Activated CD4-positive, alpha-beta memory T cell treated with anti-CD3 and anti-CD28 coated beads for 36 hours (primary cell): ENCODE results near the gene TRAPPC3L. TPM values are rescaled to one million over a fixed set of nuclear protein-coding genes. Genes with fewer than 3 reads are reported as not detected.
A peak's percentile ranks its signal among the peaks of the same experiment; 100 is the strongest.

Experiments used
- CTCF ChIA-PET: fragments of 350-600 bp; sonication (Branson Sonifier 250); formaldehyde crosslinking; loops from one replicate; lab custom pipeline; 2021; ENCODE audit warnings: antibody characterized with exemption, inconsistent platforms; lab: Charles Lee
- POLR2A ChIA-PET: fragments of 350-600 bp; sonication (Branson Sonifier 250); formaldehyde crosslinking; loops from one replicate; lab custom pipeline; 2021; ENCODE audit warnings: antibody characterized with exemption; lab: Charles Lee
- DNase-seq: peaks from one replicate; pipeline ENCODE4 v3.0.0-alpha.2; 2020
- H3K27ac Mint-ChIP-seq: one replicate; pipeline ENCODE4 v1.8.0; 2021; ENCODE audit warnings: mixed read lengths
- H3K27me3 Mint-ChIP-seq: one replicate; pipeline ENCODE4 v1.8.0; 2021; ENCODE audit warnings: mixed read lengths
- H3K36me3 Mint-ChIP-seq: one replicate; pipeline ENCODE4 v1.8.0; 2021; ENCODE audit warnings: mixed read lengths
- H3K4me1 Mint-ChIP-seq: one replicate; pipeline ENCODE4 v1.8.0; 2021; ENCODE audit warnings: low read depth, mixed read lengths
- H3K4me3 Mint-ChIP-seq: one replicate; pipeline ENCODE4 v1.8.0; 2021; ENCODE audit warnings: mild to moderate bottlenecking, mixed read lengths
- H3K9me3 Mint-ChIP-seq: one replicate; pipeline ENCODE4 v1.8.0; 2021; ENCODE audit warnings: mixed read lengths
- intact Hi-C: fragments of 100-400 bp; cut with micrococcal nuclease; formaldehyde crosslinking; loops from one replicate; pipeline ENCODE4 v1.15.1; 2023
- total RNA-seq, 2 experiments: library from RNA; stranded (reverse); gene quantifications; one replicate each; pipeline ENCODE4 v1.2.3, GENCODE V29; 2021

Gene TRAPPC3L
- total RNA-seq, 2 experiments from 2014 or later: not detected

DNA sequence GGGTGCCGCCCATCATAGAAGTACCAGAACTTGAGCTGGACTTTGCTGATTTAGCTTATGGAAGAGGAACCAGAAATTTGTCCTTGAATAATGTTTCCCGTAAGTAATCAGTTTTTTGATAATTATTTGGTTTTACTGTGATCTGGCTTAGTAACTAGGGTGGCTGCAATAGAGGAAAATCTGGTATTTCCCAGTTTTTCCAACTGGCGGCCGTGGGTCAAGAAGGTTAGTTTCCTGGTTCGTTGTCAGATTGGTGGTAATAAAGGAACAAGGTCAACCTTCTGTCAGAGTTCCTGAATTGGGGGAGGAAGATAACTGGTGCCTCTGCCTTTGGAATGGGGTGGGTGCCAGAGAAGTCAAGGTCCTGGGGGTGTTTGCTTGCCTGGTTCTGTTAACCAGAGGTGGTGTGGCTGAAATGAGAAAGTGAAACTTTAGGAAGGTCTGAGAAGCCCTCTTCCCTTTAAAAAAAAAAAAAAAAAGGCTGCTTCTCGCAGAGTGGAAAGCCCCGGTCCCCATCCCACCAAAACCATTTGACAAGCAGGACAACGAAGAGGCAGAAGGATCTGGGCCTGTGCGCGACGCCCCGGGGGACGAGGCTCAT is 84.1 kb downstream of the TRAPPC3L start, which contains the start of gene CALHM6:
Gene CALHM6 (plus strand): TSS at position 45 of the 601 bp plus-strand sequence. CDS start 555 bp downstream, at position 600.
- CTCF ChIA-PET: interaction anchor here (0.8 to 1.0 kb wide), 2 partner anchors 16 to 174 kb away, joined by 3 to 5 read pairs; no protein-coding TSS in a partner anchor
- intact Hi-C loops: loop anchor here (5.0 kb wide), 2 partner anchors 89 to 174 kb away; partner anchors contain the start of gene DSE
- H3K36me3 Mint-ChIP-seq: no peaks in the 10 kb centered on the region

DNA sequence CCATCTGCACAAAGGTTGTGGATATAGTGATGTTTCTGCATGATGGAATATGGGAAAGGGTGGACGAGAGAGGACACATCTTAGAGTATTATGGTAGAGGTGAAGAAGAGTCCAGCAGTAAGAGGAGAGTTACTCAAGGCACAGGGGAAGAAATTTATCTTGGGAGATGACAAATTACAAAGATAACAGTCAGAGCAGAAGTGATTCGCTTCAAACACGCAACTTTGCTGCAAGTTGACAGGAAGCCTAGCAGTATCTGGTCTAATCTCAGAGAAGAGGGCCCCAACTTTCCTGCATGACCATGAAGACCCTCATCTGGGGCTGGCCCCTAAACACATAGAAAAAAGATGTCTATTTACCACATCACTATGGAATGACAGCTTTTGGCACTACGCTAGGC is 85.6 kb downstream of the TRAPPC3L start:
- CTCF ChIA-PET: no interaction called here
- no peaks in the 10 kb centered on the region for H3K9me3 Mint-ChIP-seq
- intact Hi-C loops: loop anchor here (5.0 kb wide), 2 partner anchors 88 to 173 kb away; partner anchors contain the start of gene DSE
- POLR2A ChIA-PET: no interaction called here
- peaks cover 29% of the 10 kb centered on the region for H3K27me3 Mint-ChIP-seq
- H3K36me3 Mint-ChIP-seq: no peaks in the 10 kb centered on the region
- H3K4me3 Mint-ChIP-seq: no peak overlapping the region
- peaks cover 22% of the 10 kb centered on the region for H3K4me1 Mint-ChIP-seq
- no peak for DNase-seq
- no peak overlapping the region for H3K27ac Mint-ChIP-seq

More for the DNA sequence above, 84.1 kb downstream of the TRAPPC3L start, which contains the start of gene CALHM6:
- no peaks in the 10 kb centered on the region for H3K9me3 Mint-ChIP-seq
- POLR2A ChIA-PET: no interaction called here
- DNase-seq: no peak
- peaks cover 32% of the 10 kb centered on the region for H3K27me3 Mint-ChIP-seq
- peaks cover 22% of the 10 kb centered on the region for H3K4me1 Mint-ChIP-seq
- peak within 1 kb of the TSS; percentile 60 for H3K4me3 Mint-ChIP-seq
- no peak within 1 kb of the TSS for H3K27ac Mint-ChIP-seq

DNA sequence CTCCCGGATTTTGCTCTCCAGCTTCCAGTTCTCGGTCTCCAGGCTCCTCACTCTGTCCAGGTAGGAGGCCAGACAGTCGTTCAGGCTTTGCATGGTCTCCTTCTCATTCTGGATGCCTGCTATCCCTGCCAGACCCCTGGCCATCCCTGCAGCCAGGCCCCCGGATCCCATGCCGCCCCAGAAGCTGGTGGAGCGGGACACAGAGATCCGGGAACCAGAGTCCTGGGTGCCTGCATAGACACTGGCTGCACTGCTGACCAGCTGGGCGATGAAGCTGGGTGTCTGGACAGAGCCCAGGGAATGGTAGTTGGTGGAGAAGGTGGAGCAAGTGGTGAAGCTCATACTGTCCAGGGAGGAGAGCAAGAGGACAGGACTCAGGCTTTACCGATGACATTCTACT is 87.2 kb downstream of the TRAPPC3L start:
- H3K27ac Mint-ChIP-seq: no peak overlapping the region
- peaks cover 26% of the 10 kb centered on the region for H3K27me3 Mint-ChIP-seq
- intact Hi-C loops: no loop called here
- CTCF ChIA-PET: no interaction called here
- H3K4me3 Mint-ChIP-seq: no peak overlapping the region
- no peaks in the 10 kb centered on the region for H3K36me3 Mint-ChIP-seq
- H3K4me1 Mint-ChIP-seq: peaks cover 15% of the 10 kb centered on the region
- DNase-seq: no peak
- POLR2A ChIA-PET: no interaction called here
- no peaks in the 10 kb centered on the region for H3K9me3 Mint-ChIP-seq

DNA sequence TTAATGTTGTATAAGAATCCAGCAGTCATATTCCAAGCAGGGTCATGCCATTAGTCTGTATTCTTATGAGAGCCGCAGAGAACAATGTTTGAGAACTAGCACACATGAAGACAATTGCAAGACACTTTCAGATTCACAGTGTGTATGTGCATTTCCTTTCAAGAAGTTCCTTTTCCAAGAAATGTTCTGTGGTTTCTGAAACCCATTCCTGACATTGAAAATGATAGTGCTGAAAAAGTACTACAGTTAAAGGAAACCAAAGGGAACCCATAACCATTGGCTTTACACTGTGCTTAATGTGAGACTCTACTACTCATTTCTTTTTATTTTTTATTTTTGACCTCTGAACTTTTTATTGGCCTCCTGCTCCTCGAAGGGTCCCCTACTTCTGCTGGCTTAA is 88.6 kb downstream of the TRAPPC3L start:
- peaks cover 9% of the 10 kb centered on the region for H3K4me1 Mint-ChIP-seq
- H3K27ac Mint-ChIP-seq: no peak overlapping the region
- POLR2A ChIA-PET: no interaction called here

DNA sequence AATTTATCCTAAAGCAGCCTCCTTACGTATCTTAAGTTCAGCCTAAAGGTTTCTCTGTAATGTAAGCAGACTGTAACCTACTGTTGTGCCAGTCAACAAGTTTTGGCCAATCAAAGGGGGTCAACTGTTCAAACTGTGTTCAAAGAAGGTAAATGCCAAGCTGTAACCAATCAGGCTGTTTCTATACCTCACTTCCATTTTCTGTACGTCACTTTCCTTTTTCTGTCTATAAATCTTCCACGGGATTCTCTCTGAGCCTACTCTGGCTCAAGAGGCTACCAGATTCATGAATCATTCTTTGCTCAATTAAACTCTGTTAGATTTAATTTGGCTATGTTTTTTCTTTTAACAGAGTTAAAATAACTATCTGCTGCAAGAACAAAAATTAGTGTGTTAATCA is 89.4 kb downstream of the TRAPPC3L start:
- intact Hi-C loops: no loop called here
- ChIA-PET CTCF (no interaction called here), POLR2A (no interaction called here)
- no peak overlapping the region for H3K4me3 Mint-ChIP-seq
- H3K4me1 Mint-ChIP-seq: peaks cover 6% of the 10 kb centered on the region
- H3K27me3 Mint-ChIP-seq: peaks cover 12% of the 10 kb centered on the region
- no peak overlapping the region for H3K27ac Mint-ChIP-seq
- H3K36me3 Mint-ChIP-seq: no peaks in the 10 kb centered on the region
- no peak for DNase-seq
- no peaks in the 10 kb centered on the region for H3K9me3 Mint-ChIP-seq

More for the DNA sequence above, 88.6 kb downstream of the TRAPPC3L start:
- Mint-ChIP-seq H3K36me3 (no peaks in the 10 kb centered on the region), H3K27me3 (peaks cover 19% of the 10 kb centered on the region), H3K9me3 (no peaks in the 10 kb centered on the region), H3K4me3 (no peak overlapping the region)
- CTCF ChIA-PET: no interaction called here
- no peak for DNase-seq
- intact Hi-C loops: no loop called here

DNA sequence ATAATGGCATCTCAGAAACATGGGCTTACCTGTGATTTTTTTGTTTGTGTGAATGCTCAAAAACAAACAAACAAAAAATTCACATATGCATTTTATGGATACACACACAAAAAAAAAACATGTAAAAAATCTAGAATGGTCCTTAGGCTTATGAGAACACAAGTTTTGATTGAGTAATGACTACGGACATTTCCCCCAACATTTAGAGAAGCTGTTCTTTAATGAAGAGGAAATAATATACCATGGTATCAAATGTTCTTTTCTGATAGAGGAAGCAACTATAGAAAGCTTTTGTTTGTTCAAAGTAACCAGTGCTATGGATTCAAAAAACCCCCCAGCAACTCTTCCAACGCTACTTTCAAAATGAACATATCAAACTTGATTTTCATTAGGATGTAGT is 93.0 kb downstream of the TRAPPC3L start:
- intact Hi-C loops: no loop called here
- DNase-seq: no peak
- Mint-ChIP-seq H3K27ac (no peak overlapping the region), H3K4me1 (peaks cover 9% of the 10 kb centered on the region), H3K27me3 (peaks cover 20% of the 10 kb centered on the region), H3K9me3 (no peaks in the 10 kb centered on the region), H3K4me3 (no peak overlapping the region), H3K36me3 (no peaks in the 10 kb centered on the region)
- ChIA-PET POLR2A (no interaction called here), CTCF (interaction anchor here (1.1 to 1.2 kb wide), 2 partner anchors 22 to 110 kb away, joined by 3 to 4 read pairs; no protein-coding TSS in a partner anchor)

DNA sequence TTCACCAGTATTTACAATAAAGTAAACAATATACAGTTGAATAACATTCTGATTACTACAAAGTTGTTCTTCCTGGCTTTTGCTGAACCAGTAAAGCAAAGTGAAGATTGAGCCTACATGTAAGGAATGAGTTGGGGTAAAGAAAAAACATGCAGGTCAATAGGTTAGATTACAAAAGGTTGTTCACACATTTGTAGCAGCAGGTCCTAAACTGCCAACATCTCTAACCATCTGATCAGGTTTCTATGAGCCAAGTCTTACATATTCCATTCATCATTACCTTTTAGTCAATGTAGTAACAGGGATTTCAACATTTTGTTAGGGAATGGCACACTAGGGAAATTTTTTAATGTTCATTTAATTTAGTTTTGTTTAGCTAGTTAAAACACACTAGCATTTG is 93.6 kb downstream of the TRAPPC3L start:
- POLR2A ChIA-PET: no interaction called here
- H3K27ac Mint-ChIP-seq: no peak overlapping the region
- CTCF ChIA-PET: interaction anchor here (1.0 to 1.2 kb wide), 2 partner anchors 110 to 164 kb away, joined by 3 read pairs; no protein-coding TSS in a partner anchor
- intact Hi-C loops: no loop called here
- peaks cover 20% of the 10 kb centered on the region for H3K27me3 Mint-ChIP-seq
- no peak overlapping the region for H3K4me3 Mint-ChIP-seq
- no peak for DNase-seq
- H3K9me3 Mint-ChIP-seq: no peaks in the 10 kb centered on the region
- peaks cover 9% of the 10 kb centered on the region for H3K4me1 Mint-ChIP-seq
- H3K36me3 Mint-ChIP-seq: no peaks in the 10 kb centered on the region

DNA sequence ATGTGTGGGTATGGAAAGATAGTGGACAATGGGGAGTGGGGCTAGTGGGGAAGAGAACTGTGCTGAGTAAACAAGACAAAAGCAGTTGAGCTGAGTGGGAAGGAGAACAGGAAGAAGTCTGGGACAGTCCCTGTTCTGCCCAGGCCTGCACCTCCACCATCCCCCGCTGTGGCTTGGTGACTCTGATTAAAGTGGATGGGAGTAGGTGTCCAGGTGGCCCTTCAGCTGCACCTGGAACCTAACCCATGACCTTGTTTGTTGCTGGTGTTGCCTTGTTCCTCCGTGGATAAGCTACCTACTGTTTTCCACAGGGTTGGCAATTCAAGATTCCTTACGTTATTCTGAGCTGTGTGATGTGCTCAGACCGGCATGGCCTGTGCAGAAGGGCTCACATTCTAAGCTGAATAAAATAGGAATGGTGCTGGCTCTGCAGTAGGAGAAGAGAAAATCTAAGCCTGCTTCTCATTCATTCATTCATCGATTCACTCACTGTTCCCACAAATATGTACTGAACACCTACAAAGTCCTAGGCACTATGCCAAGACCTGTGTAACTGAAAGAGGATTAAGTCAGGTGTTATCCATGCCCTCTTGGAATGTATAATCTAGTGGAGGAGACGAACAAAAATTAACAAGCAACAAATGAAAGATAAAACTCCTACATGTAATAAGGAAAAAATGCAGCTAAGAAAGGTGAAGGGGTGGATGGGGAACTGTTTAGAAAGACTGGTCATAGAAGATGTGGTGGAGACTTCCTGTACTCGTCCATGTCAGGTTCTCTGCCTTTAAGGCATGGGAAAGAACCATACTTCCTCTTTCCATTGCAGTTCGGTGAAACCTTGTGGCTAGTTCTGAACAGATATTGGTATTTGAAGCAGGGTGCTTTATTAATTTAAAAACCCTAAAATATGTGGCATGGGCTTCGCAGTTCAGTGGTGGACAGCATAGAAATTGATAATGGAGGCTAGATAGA is 94.4 kb downstream of the TRAPPC3L start:
- H3K36me3 Mint-ChIP-seq: no peaks in the 10 kb centered on the region
- no peaks in the 10 kb centered on the region for H3K9me3 Mint-ChIP-seq
- no peak overlapping the region for H3K4me3 Mint-ChIP-seq
- peak; percentile 16 for DNase-seq
- ChIA-PET CTCF (interaction anchor here (1.0 kb wide), 1 partner anchor 163 kb away, joined by 3 read pairs; no protein-coding TSS in a partner anchor), POLR2A (no interaction called here)
- peaks cover 20% of the 10 kb centered on the region for H3K27me3 Mint-ChIP-seq
- no peak overlapping the region for H3K27ac Mint-ChIP-seq
- H3K4me1 Mint-ChIP-seq: peaks cover 9% of the 10 kb centered on the region
- intact Hi-C loops: no loop called here

DNA sequence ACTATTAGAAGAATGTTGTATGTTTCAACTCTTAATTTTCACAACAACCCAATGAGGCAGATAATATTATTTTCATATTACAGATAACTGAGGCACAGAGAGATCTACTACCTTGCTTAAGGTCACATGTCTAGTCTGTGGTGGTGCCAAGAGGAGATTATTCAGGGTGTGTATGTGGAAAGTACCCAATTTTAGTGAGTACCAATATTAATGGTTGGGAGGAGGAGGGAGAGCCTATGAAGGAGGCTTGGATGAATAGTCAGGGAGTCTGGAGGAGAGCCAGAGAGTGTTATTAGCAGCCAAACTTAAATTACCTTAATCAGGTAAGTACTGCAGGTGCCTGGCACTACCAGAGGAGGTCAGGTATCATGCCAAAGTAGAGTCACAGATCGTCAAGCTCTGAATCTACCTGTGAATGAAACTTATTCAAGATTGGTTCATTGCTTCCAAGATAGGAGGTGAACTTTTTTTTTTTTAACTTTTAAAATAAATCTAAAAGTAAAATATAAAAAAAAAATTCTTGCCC is 95.2 kb downstream of the TRAPPC3L start:
- Mint-ChIP-seq H3K27me3 (peaks cover 20% of the 10 kb centered on the region), H3K27ac (no peak overlapping the region), H3K9me3 (no peaks in the 10 kb centered on the region), H3K36me3 (no peaks in the 10 kb centered on the region), H3K4me1 (peaks cover 9% of the 10 kb centered on the region), H3K4me3 (no peak overlapping the region)
- ChIA-PET POLR2A (no interaction called here), CTCF (no interaction called here)
- no peak for DNase-seq
- intact Hi-C loops: no loop called here

DNA sequence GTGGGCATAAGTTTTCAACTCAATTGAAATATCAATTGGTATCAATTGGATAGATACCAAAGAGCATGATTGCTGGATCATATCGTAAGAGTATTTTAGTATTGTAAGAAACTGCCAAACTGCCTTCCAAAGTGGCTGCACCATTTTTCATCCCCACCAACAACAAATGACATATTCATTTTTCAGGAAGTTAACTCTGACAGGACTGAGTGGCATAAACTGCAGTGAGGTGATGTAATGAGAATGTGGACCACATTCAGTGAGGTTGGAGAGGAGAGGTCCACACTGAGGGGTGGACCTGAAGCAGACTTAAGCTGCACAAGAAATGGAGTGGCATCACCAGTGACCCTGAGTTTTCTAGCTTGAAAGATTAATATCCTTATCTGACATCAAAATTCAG is 95.9 kb downstream of the TRAPPC3L start:
- DNase-seq: no peak
- Mint-ChIP-seq H3K4me1 (peaks cover 9% of the 10 kb centered on the region), H3K36me3 (no peaks in the 10 kb centered on the region), H3K9me3 (no peaks in the 10 kb centered on the region), H3K4me3 (no peak overlapping the region), H3K27me3 (peaks cover 20% of the 10 kb centered on the region), H3K27ac (no peak overlapping the region)
- ChIA-PET CTCF (interaction anchor here (1.0 kb wide), 1 partner anchor 232 kb away, joined by 3 read pairs; no protein-coding TSS in a partner anchor), POLR2A (no interaction called here)
- intact Hi-C loops: loop anchor here (5.0 kb wide), 1 partner anchor 77 kb away; the partner anchor contains the start of gene DSE

DNA sequence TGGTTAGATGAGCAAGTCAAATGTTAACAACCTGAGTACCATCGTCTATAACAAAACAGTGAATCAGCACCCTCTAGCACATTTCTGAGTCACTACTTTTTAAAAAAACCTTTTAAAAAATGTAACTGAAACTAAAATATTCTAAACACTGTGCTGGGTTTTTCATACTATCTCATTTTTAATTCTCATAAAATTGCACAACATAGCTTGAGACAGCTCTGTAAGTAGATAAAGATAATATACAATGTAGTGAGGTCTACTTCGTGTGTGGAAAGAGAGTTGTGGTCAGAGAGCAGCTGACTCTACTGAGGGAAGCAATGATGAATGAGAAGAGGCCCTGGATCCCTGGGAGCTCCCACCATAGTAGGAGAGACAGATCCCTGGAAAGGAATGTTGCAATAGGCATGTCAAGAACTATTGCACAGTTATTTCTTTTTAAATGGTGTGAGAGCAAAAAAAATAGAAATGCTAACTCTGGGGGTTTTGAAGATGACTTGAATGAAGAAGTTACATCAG is 97.9 kb downstream of the TRAPPC3L start:
- ChIA-PET POLR2A (interaction anchor here (0.6 kb wide), 1 partner anchor 32 kb away, joined by 3 read pairs; no protein-coding TSS in a partner anchor), CTCF (interaction anchor here (4.3 kb wide), 1 partner anchor 87 kb away, joined by 16 read pairs; no protein-coding TSS in a partner anchor)
- intact Hi-C loops: loop anchor here (2.0 to 5.0 kb wide), 2 partner anchors 75 to 179 kb away; partner anchors contain the start of gene DSE
- DNase-seq: no peak
- Mint-ChIP-seq H3K4me3 (no peak overlapping the region), H3K9me3 (no peaks in the 10 kb centered on the region), H3K27ac (no peak overlapping the region), H3K27me3 (peaks cover 15% of the 10 kb centered on the region), H3K36me3 (no peaks in the 10 kb centered on the region), H3K4me1 (peaks cover 12% of the 10 kb centered on the region)
